Liver (tissue), 3 donors: ENCODE measurements around the gene ARHGAP28.

Experiments used
- CTCF ChIP-seq: fragments of 150-350 bp; IDR thresholded peaks from 2 replicates; pipeline ENCODE4 v1.5.1; 2017; ENCODE audit warnings: improper control_type of control experiment, low read depth, low read length; ENCODE audit not compliant: missing input control
- EGR1 ChIP-seq, 2 donors: IDR thresholded peaks; 2 replicates each; pipeline ENCODE4 v1.6.1; 2016 to 2018; ENCODE audit warnings: antibody characterized with exemption in 2 of 2, low read depth in 2 of 2
- HNF4G ChIP-seq: IDR thresholded peaks from 2 replicates; pipeline ENCODE4 v1.6.1; 2016; ENCODE audit warnings: antibody characterized with exemption
- MAX ChIP-seq: IDR thresholded peaks from 2 replicates; pipeline ENCODE4 v1.6.1; 2016; ENCODE audit warnings: antibody characterized with exemption
- RAD21 ChIP-seq, 2 donors: IDR thresholded peaks; 2 replicates each; pipeline ENCODE4 v1.6.1; 2016; ENCODE audit warnings: antibody characterized with exemption in 2 of 2, mild to moderate bottlenecking in 2 of 2
- REST ChIP-seq: IDR thresholded peaks from 2 replicates; pipeline ENCODE4 v1.6.1; 2016; ENCODE audit warnings: antibody characterized with exemption, mild to moderate bottlenecking
- RXRA ChIP-seq, 2 donors: IDR thresholded peaks; 2 replicates each; pipeline ENCODE4 v1.6.1; 2017 to 2018; ENCODE audit warnings: antibody characterized with exemption in 2 of 2, mild to moderate bottlenecking in 1 of 2
- SP1 ChIP-seq: IDR thresholded peaks from 2 replicates; pipeline ENCODE4 v1.6.1; 2018; ENCODE audit warnings: antibody characterized with exemption, mild to moderate bottlenecking
- TAF1 ChIP-seq: conservative IDR thresholded peaks from 2 replicates; pipeline ENCODE4 v1.6.1; 2016; ENCODE audit warnings: antibody characterized with exemption, mild to moderate bottlenecking
- YY1 ChIP-seq: IDR thresholded peaks from 2 replicates; pipeline ENCODE4 v1.6.1; 2016; ENCODE audit warnings: antibody characterized with exemption, mild to moderate bottlenecking
- donor health status: healthy.
- donor health status: healthy.

GRCh38 chr18:6728809-6729246, 688 bp upstream of the ARHGAP28 start:
- TF ChIP-seq CTCF, result no peak
- no peak for TF ChIP-seq MAX
- no peak for TF ChIP-seq YY1
- no peak for TF ChIP-seq REST
- TF ChIP-seq HNF4G, result no peak
- no peak for TF ChIP-seq RAD21 (IDR thresholded peaks at IDR 0.05)
- no peak for TF ChIP-seq SP1
- TF ChIP-seq TAF1, result no peak
- no peak for TF ChIP-seq RXRA (IDR thresholded peaks at IDR 0.05)
- TF ChIP-seq EGR1 (IDR thresholded peaks at IDR 0.05; ENCODE audit: low read depth in 2 of 2), result no peak
